ENCODE data around the gene CD48. TPM values are rescaled to one million over a fixed set of nuclear protein-coding genes. Genes with fewer than 3 reads are reported as not detected.
A peak's percentile ranks its signal among the peaks of the same experiment; 100 is the strongest.

CD48 gene
- polyA plus RNA-seq, 3 donors: 356 to 688 (median 363) TPM

DNA sequence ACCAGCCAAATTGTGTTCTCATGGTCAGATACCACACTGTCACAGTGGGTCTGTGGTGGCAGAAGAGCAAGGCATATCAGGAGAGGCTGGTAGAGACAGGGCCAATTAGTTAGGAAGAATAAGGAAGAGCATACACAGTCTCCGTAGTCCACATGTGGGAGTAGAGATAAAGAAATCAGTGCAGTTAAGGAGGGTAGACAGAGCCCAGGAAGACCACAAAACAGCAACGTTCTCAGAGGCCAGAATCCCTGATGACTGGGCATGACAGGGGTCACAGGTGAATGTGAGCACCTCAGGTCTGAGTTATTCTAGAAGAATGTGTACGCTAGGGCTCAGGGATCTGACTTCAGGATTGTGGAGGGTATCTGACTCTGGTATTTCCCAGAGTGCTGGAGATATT is 31.7 kb downstream of the CD48 start:
- Mint-ChIP-seq H3K27ac (peak overlapping the region in 1 of 7 donors; percentile 1), H3K9me3 (no peaks in the 10 kb centered on the region), H3K4me1 (peaks cover 43% of the 10 kb centered on the region), H3K4me3 (no peak overlapping the region), H3K36me3 (peaks cover 70 to 79% of the 10 kb centered on the region in 2 donors), H3K27me3 (ENCODE audit: low read depth in 3 of 3) (no peaks in the 10 kb centered on the region)
- DNase-seq: no peak
- peaks cover 66 to 80% of the 10 kb centered on the region in 2 donors for H3K36me3 ChIP-seq (replicated peaks in 1 of 2; ENCODE audit: control insufficient read depth in 1 of 2, insufficient read depth in 2 of 2, low read length in 2 of 2)
- H3K9ac ChIP-seq (ENCODE audit: insufficient read depth, low read length, poor library complexity, severe bottlenecking): no peak overlapping the region
- no peak overlapping the region for H3K4me3 ChIP-seq (replicated peaks in 1 of 3; ENCODE audit: low read depth in 2 of 3, low read length in 3 of 3)
- H3K79me2 ChIP-seq (ENCODE audit: insufficient read depth, low read length): peaks cover 47% of the 10 kb centered on the region
- no peak overlapping the region for H2AFZ ChIP-seq (ENCODE audit: insufficient read depth, low read depth, low read length, poor library complexity, severe bottlenecking)
- H3K27me3 ChIP-seq (ENCODE audit: control insufficient read depth in 2 of 2, insufficient read depth in 2 of 2, low read length in 2 of 2): no peaks in the 10 kb centered on the region
- H3K4me2 ChIP-seq (replicated peaks; ENCODE audit: extremely low read depth, low read length, poor library complexity, severe bottlenecking): no peak overlapping the region
- H3K4me1 ChIP-seq (ENCODE audit: control insufficient read depth in 1 of 2, insufficient read depth in 2 of 2, low read length in 2 of 2): peaks cover 40 to 46% of the 10 kb centered on the region in 2 donors
- no peaks in the 10 kb centered on the region for H3K9me3 ChIP-seq (replicated peaks in 1 of 2; ENCODE audit: control insufficient read depth in 1 of 2, insufficient read depth in 1 of 2, low read length in 2 of 2)
- intact Hi-C loops (cut with micrococcal nuclease): loop anchor here (5.0 to 10.0 kb wide), 4 partner anchors 47 to 272 kb away; partner anchors contain the start of genes ITLN2 (in 2 of the 2) and CD244 (in 1 of the 2)
- 86% methylated on average over 2 of the region's 3 CpGs for WGBS (ENCODE audit: insufficient coverage)
- no peak overlapping the region for H3K27ac ChIP-seq (ENCODE audit: low read depth in 1 of 2, low read length in 2 of 2)
- peaks cover 97% of the 10 kb centered on the region for H4K20me1 ChIP-seq (ENCODE audit: insufficient read depth, low read length)
- TF ChIP-seq CTCF (IDR thresholded peaks at IDR 0.05): no peak

DNA sequence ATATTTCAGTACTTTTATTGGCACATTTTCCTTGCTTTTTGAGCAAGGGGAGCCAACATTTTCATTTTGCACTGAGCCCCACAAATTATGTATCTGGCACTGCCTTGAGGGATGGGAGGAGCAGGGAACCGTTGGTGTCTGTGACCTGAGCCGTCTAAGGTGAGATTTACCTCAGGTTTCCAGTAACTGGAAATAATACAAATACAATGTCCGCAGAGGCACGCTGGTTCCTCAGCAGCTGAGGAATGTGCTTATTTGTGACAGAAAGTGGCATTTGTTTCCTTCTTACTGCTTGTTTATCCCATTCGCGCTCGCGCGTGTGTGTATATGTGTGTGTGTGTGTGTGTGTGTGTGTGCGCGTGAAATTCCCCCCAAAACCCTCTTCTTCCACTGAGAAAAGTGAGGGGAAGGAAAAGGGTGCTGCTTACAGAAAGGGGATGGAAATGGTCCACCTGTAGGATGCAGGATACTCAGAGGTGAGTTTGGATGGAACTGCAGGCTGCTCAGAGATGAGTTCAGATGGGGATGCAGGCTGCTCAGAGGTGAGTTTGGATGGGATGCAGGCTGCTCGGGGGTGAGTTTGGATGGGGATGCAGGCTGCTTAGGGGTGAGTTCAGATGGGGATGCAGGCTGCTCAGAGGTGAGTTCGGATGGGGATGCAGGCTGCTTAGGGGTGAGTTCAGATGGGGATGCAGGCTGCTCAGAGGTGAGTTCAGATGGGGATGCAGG is 34.6 kb downstream of the CD48 start:
- no peak overlapping the region for H3K4me3 ChIP-seq (replicated peaks in 1 of 3; ENCODE audit: low read depth in 2 of 3, low read length in 3 of 3)
- Mint-ChIP-seq H3K27me3 (ENCODE audit: low read depth in 3 of 3) (no peaks in the 10 kb centered on the region), H3K9me3 (no peaks in the 10 kb centered on the region), H3K27ac (peak overlapping the region in 4 of 7 donors; percentile 11 to 64 (median 42)), H3K36me3 (peaks cover 49 to 55% of the 10 kb centered on the region in 2 donors), H3K4me1 (peaks cover 14% of the 10 kb centered on the region), H3K4me3 (no peak overlapping the region)
- TF ChIP-seq CTCF (IDR thresholded peaks at IDR 0.05): no peak
- H3K27me3 ChIP-seq (ENCODE audit: control insufficient read depth in 2 of 2, insufficient read depth in 2 of 2, low read length in 2 of 2): no peaks in the 10 kb centered on the region
- H3K9me3 ChIP-seq (replicated peaks in 1 of 2; ENCODE audit: control insufficient read depth in 1 of 2, insufficient read depth in 1 of 2, low read length in 2 of 2): no peaks in the 10 kb centered on the region
- peaks cover 27% of the 10 kb centered on the region for H3K79me2 ChIP-seq (ENCODE audit: insufficient read depth, low read length)
- H3K4me1 ChIP-seq (ENCODE audit: control insufficient read depth in 1 of 2, insufficient read depth in 2 of 2, low read length in 2 of 2): peaks cover 27 to 40% of the 10 kb centered on the region in 2 donors
- H2AFZ ChIP-seq (ENCODE audit: insufficient read depth, low read depth, low read length, poor library complexity, severe bottlenecking): no peak overlapping the region
- H3K4me2 ChIP-seq (replicated peaks; ENCODE audit: extremely low read depth, low read length, poor library complexity, severe bottlenecking): no peak overlapping the region
- H3K27ac ChIP-seq (ENCODE audit: low read depth in 1 of 2, low read length in 2 of 2): no peak overlapping the region
- H4K20me1 ChIP-seq (ENCODE audit: insufficient read depth, low read length): peaks cover 87% of the 10 kb centered on the region
- H3K9ac ChIP-seq (ENCODE audit: insufficient read depth, low read length, poor library complexity, severe bottlenecking): no peak overlapping the region
- DNase-seq: no peak
- H3K36me3 ChIP-seq (replicated peaks in 1 of 2; ENCODE audit: control insufficient read depth in 1 of 2, insufficient read depth in 2 of 2, low read length in 2 of 2): peaks cover 51 to 58% of the 10 kb centered on the region in 2 donors
- 100% methylated on average over 2 of the region's 13 CpGs for WGBS (ENCODE audit: insufficient coverage)
- intact Hi-C loops (cut with micrococcal nuclease): loop anchor here in 1 of 2 donors (5.0 kb wide), 1 partner anchor 275 kb away; the partner anchor contains the start of gene ITLN2

Data from CD14-positive monocyte (primary cell).